GM23338 (cell line): Measurements from ENCODE around the gene VASN. TPM values are rescaled to one million over a fixed set of nuclear protein-coding genes. Genes with fewer than 3 reads are reported as not detected.

Experiments used
- CREB1 ChIP-seq: fragments of 250-450 bp; sonication (Bioruptor Pico); IDR thresholded peaks from 2 replicates; pipeline ENCODE4 v1.5.0; 2020; ENCODE audit warnings: low read depth, mild to moderate bottlenecking, moderate library complexity
- JUNB ChIP-seq: IDR thresholded peaks from one replicate; pipeline ENCODE4 v1.6.1; 2016; ENCODE audit warnings: antibody characterized with exemption; ENCODE audit not compliant: unreplicated experiment
- NANOG ChIP-seq: IDR thresholded peaks from 2 replicates; pipeline ENCODE4 v1.6.1; 2016; ENCODE audit warnings: antibody characterized with exemption, borderline replicate concordance
- POLR2AphosphoS5 ChIP-seq: IDR thresholded peaks from 2 replicates; pipeline ENCODE4 v1.6.1; 2016; ENCODE audit warnings: antibody characterized with exemption, low read depth
- STAT1 ChIP-seq: IDR thresholded peaks from one replicate; pipeline ENCODE4 v1.6.1; 2016; ENCODE audit warnings: antibody characterized with exemption; ENCODE audit not compliant: unreplicated experiment
- ZNF331 ChIP-seq: fragments of 250-450 bp; sonication (Bioruptor Pico); IDR thresholded peaks from 2 replicates; pipeline ENCODE4 v1.5.0; 2020; ENCODE audit warnings: low read depth, mild to moderate bottlenecking, moderate library complexity
- polyA plus RNA-seq: library from polyadenylated mRNA; unstranded; fragments of >200 nt; fragmentation: Nextera tagmentation; extraction: Ambion mirVana; gene quantifications from 2 replicates; pipeline ENCODE4 v1.2.1, GENCODE V29; 2016
- total RNA-seq: library from RNA; depleted of rRNA; stranded (reverse); fragments of >200 nt; shearing (Covaris generic); gene quantifications from 2 replicates; pipeline ENCODE4 v1.2.3, GENCODE V29; 2014
- TF ChIP-seq, protein P1 (sequence below): fragments of 250-450 bp; sonication (Bioruptor Pico); IDR thresholded peaks from 2 replicates; pipeline ENCODE4 v1.5.0; 2020; ENCODE audit warnings: mild to moderate bottlenecking, moderate library complexity
- TF ChIP-seq, protein P2 (sequence below): IDR thresholded peaks from one replicate; pipeline ENCODE4 v1.6.1; 2018; ENCODE audit warnings: antibody characterized with exemption; ENCODE audit not compliant: unreplicated experiment
- TF ChIP-seq, protein P3 (sequence below), 2 experiments: fragments of 200-600 bp in 1 of 2; sonication (generic) in 1 of 2; conservative IDR thresholded peaks; 2 replicates each; pipeline versions ENCODE4 v1.5.1 to v1.6.1; 2016 to 2017; ENCODE audit warnings: antibody characterized with exemption in 2 of 2, low read depth in 2 of 2, mild to moderate bottlenecking in 2 of 2, moderate library complexity in 1 of 2
- TF ChIP-seq, protein P4 (sequence below): IDR thresholded peaks from 2 replicates; pipeline ENCODE4 v1.6.1; 2016; ENCODE audit warnings: antibody characterized with exemption

VASN gene
- total and polyA plus RNA-seq, 2 experiments from 2014 or later, result 8.0 to 15.5 TPM

DNA sequence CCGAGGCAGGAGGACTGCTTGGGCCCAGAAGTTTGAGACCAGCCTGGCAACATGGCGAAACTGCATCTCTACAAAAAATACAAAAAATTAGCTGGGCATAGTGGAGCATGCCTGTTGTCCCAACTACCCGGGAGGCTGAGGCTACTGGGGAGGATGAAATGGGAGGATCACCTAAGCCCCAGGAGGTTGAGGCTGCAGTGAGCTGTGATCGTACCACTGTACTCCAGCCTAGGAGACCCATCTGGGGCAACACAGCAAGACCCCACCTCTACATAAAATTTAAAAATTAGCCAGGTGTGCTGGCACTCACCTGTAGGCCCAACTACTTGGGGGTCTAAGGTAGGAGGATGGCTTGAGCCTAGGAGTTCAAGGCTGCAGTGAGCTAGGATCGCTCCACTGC is 22.3 kb upstream of the VASN start (continued):
- TF ChIP-seq, protein P1, sequence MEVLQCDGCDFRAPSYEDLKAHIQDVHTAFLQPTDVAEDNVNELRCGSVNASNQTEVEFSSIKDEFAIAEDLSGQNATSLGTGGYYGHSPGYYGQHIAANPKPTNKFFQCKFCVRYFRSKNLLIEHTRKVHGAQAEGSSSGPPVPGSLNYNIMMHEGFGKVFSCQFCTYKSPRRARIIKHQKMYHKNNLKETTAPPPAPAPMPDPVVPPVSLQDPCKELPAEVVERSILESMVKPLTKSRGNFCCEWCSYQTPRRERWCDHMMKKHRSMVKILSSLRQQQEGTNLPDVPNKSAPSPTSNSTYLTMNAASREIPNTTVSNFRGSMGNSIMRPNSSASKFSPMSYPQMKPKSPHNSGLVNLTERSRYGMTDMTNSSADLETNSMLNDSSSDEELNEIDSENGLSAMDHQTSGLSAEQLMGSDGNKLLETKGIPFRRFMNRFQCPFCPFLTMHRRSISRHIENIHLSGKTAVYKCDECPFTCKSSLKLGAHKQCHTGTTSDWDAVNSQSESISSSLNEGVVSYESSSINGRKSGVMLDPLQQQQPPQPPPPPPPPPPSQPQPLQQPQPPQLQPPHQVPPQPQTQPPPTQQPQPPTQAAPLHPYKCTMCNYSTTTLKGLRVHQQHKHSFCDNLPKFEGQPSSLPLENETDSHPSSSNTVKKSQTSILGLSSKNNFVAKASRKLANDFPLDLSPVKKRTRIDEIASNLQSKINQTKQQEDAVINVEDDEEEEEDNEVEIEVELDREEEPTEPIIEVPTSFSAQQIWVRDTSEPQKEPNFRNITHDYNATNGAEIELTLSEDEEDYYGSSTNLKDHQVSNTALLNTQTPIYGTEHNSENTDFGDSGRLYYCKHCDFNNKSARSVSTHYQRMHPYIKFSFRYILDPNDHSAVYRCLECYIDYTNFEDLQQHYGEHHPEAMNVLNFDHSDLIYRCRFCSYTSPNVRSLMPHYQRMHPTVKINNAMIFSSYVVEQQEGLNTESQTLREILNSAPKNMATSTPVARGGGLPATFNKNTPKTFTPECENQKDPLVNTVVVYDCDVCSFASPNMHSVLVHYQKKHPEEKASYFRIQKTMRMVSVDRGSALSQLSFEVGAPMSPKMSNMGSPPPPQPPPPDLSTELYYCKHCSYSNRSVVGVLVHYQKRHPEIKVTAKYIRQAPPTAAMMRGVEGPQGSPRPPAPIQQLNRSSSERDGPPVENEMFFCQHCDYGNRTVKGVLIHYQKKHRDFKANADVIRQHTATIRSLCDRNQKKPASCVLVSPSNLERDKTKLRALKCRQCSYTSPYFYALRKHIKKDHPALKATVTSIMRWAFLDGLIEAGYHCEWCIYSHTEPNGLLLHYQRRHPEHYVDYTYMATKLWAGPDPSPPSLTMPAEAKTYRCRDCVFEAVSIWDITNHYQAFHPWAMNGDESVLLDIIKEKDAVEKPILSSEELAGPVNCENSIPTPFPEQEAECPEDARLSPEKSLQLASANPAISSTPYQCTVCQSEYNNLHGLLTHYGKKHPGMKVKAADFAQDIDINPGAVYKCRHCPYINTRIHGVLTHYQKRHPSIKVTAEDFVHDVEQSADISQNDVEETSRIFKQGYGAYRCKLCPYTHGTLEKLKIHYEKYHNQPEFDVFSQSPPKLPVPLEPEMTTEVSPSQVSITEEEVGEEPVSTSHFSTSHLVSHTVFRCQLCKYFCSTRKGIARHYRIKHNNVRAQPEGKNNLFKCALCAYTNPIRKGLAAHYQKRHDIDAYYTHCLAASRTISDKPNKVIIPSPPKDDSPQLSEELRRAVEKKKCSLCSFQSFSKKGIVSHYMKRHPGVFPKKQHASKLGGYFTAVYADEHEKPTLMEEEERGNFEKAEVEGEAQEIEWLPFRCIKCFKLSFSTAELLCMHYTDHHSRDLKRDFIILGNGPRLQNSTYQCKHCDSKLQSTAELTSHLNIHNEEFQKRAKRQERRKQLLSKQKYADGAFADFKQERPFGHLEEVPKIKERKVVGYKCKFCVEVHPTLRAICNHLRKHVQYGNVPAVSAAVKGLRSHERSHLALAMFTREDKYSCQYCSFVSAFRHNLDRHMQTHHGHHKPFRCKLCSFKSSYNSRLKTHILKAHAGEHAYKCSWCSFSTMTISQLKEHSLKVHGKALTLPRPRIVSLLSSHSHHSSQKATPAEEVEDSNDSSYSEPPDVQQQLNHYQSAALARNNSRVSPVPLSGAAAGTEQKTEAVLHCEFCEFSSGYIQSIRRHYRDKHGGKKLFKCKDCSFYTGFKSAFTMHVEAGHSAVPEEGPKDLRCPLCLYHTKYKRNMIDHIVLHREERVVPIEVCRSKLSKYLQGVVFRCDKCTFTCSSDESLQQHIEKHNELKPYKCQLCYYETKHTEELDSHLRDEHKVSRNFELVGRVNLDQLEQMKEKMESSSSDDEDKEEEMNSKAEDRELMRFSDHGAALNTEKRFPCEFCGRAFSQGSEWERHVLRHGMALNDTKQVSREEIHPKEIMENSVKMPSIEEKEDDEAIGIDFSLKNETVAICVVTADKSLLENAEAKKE, result no peak
- TF ChIP-seq CREB1 (CRISPR knock-in tag) (no peak), STAT1 (no peak), NANOG (no peak), ZNF331 (CRISPR knock-in tag) (no peak), JUNB (no peak), POLR2AphosphoS5 (no peak)
- TF ChIP-seq, protein P2, sequence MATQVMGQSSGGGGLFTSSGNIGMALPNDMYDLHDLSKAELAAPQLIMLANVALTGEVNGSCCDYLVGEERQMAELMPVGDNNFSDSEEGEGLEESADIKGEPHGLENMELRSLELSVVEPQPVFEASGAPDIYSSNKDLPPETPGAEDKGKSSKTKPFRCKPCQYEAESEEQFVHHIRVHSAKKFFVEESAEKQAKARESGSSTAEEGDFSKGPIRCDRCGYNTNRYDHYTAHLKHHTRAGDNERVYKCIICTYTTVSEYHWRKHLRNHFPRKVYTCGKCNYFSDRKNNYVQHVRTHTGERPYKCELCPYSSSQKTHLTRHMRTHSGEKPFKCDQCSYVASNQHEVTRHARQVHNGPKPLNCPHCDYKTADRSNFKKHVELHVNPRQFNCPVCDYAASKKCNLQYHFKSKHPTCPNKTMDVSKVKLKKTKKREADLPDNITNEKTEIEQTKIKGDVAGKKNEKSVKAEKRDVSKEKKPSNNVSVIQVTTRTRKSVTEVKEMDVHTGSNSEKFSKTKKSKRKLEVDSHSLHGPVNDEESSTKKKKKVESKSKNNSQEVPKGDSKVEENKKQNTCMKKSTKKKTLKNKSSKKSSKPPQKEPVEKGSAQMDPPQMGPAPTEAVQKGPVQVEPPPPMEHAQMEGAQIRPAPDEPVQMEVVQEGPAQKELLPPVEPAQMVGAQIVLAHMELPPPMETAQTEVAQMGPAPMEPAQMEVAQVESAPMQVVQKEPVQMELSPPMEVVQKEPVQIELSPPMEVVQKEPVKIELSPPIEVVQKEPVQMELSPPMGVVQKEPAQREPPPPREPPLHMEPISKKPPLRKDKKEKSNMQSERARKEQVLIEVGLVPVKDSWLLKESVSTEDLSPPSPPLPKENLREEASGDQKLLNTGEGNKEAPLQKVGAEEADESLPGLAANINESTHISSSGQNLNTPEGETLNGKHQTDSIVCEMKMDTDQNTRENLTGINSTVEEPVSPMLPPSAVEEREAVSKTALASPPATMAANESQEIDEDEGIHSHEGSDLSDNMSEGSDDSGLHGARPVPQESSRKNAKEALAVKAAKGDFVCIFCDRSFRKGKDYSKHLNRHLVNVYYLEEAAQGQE, result no peak
- TF ChIP-seq, protein P3, sequence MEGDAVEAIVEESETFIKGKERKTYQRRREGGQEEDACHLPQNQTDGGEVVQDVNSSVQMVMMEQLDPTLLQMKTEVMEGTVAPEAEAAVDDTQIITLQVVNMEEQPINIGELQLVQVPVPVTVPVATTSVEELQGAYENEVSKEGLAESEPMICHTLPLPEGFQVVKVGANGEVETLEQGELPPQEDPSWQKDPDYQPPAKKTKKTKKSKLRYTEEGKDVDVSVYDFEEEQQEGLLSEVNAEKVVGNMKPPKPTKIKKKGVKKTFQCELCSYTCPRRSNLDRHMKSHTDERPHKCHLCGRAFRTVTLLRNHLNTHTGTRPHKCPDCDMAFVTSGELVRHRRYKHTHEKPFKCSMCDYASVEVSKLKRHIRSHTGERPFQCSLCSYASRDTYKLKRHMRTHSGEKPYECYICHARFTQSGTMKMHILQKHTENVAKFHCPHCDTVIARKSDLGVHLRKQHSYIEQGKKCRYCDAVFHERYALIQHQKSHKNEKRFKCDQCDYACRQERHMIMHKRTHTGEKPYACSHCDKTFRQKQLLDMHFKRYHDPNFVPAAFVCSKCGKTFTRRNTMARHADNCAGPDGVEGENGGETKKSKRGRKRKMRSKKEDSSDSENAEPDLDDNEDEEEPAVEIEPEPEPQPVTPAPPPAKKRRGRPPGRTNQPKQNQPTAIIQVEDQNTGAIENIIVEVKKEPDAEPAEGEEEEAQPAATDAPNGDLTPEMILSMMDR (conservative IDR thresholded peaks at IDR 0.05; ENCODE audit: low read depth in 2 of 2), result no peak
- TF ChIP-seq, protein P4, sequence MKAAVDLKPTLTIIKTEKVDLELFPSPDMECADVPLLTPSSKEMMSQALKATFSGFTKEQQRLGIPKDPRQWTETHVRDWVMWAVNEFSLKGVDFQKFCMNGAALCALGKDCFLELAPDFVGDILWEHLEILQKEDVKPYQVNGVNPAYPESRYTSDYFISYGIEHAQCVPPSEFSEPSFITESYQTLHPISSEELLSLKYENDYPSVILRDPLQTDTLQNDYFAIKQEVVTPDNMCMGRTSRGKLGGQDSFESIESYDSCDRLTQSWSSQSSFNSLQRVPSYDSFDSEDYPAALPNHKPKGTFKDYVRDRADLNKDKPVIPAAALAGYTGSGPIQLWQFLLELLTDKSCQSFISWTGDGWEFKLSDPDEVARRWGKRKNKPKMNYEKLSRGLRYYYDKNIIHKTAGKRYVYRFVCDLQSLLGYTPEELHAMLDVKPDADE, result no peak
